Measurements from ENCODE around the gene TAF1B.

GRCh38 chr2:9847140-9847539 is 3.9 kb downstream of the TAF1B start:
- TF ChIP-seq, protein P1, sequence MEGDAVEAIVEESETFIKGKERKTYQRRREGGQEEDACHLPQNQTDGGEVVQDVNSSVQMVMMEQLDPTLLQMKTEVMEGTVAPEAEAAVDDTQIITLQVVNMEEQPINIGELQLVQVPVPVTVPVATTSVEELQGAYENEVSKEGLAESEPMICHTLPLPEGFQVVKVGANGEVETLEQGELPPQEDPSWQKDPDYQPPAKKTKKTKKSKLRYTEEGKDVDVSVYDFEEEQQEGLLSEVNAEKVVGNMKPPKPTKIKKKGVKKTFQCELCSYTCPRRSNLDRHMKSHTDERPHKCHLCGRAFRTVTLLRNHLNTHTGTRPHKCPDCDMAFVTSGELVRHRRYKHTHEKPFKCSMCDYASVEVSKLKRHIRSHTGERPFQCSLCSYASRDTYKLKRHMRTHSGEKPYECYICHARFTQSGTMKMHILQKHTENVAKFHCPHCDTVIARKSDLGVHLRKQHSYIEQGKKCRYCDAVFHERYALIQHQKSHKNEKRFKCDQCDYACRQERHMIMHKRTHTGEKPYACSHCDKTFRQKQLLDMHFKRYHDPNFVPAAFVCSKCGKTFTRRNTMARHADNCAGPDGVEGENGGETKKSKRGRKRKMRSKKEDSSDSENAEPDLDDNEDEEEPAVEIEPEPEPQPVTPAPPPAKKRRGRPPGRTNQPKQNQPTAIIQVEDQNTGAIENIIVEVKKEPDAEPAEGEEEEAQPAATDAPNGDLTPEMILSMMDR (IDR thresholded peaks at IDR 0.05; ENCODE audit: poor library complexity), result no peak
- TF ChIP-seq EZH2phosphoT487 (IDR thresholded peaks at IDR 0.05; ENCODE audit: low read depth, severe bottlenecking, unreplicated experiment) (no peak), EZH2 (IDR thresholded peaks at IDR 0.05; ENCODE audit: borderline replicate concordance) (no peak)
